NOMO-1 treated with dmso at 0.1 percent for 144 hours (cell line): ENCODE measurements around the gene PRR11.
A peak's percentile ranks its signal among the peaks of the same experiment; 100 is the strongest.
"Not testable (repeated sequence)": the region's sequence is repeated elsewhere in the genome, so short reads cannot be mapped to it uniquely, and the experiment has no call there.

Experiments
- DNase-seq: peaks from one replicate; lab custom pipeline; 2025; ENCODE audit not compliant: unreplicated experiment; lab: John Stamatoyannopoulos, UW

Gene PRR11

GRCh38 chr17:59151591-59151990, 4.0 kb upstream of the PRR11 start:
- no peak for DNase-seq

- no peak for DNase-seq
These were observed 2.6 kb upstream of the PRR11 start for GRCh38 chr17:59152925-59153324.

GRCh38 chr17:59154292-59154720, 1.2 kb upstream of the PRR11 start:
- peak; percentile 30 for DNase-seq

- no peak for DNase-seq
These were observed 666 bp upstream of the PRR11 start, which contains the start of gene SKA2 for GRCh38 chr17:59154721-59155438. TSS of gene SKA2 (minus strand) at chr17:59155186. CDS start at chr17:59155163, 23 bp downstream.

- DNase-seq = no peak
These were observed 4.8 kb downstream of the PRR11 start for GRCh38 chr17:59160157-59161025.

- no peak for DNase-seq
These were observed 5.9 kb downstream of the PRR11 start for GRCh38 chr17:59161477-59161876.

- no peak for DNase-seq
These were observed 10.4 kb downstream of the PRR11 start for GRCh38 chr17:59165933-59166342.

GRCh38 chr17:59167571-59168001, 12.0 kb downstream of the PRR11 start:
- no peak for DNase-seq

GRCh38 chr17:59172436-59173004, 17.0 kb downstream of the PRR11 start:
- no peak for DNase-seq

GRCh38 chr17:59174671-59175070, 19.1 kb downstream of the PRR11 start:
- DNase-seq = no peak

- no peak for DNase-seq
These were observed 19.5 kb downstream of the PRR11 start for GRCh38 chr17:59175076-59175475.

- no peak for DNase-seq
These were observed 22.9 kb downstream of the PRR11 start for GRCh38 chr17:59178266-59178985.

GRCh38 chr17:59179601-59180000, 24.1 kb downstream of the PRR11 start:
- DNase-seq = not testable (repeated sequence)

GRCh38 chr17:59180626-59181025, 25.1 kb downstream of the PRR11 start:
- no peak for DNase-seq

- DNase-seq = no peak
These were observed 25.9 kb downstream of the PRR11 start for GRCh38 chr17:59181481-59181880.

GRCh38 chr17:59185997-59186396, 30.5 kb downstream of the PRR11 start:
- no peak for DNase-seq

GRCh38 chr17:59186850-59187249, 31.3 kb downstream of the PRR11 start:
- no peak for DNase-seq

GRCh38 chr17:59190806-59191205, 35.3 kb downstream of the PRR11 start:
- DNase-seq = no peak

GRCh38 chr17:59193336-59193862, 37.9 kb downstream of the PRR11 start:
- no peak for DNase-seq

- no peak for DNase-seq
These were observed 43.9 kb downstream of the PRR11 start for GRCh38 chr17:59199398-59199797.

GRCh38 chr17:59202320-59202719, 46.8 kb downstream of the PRR11 start:
- DNase-seq = no peak
